AG09319 (cell line): ENCODE data around the gene SPAG5.

Experiments
- DNase-seq: peaks from one replicate; pipeline ENCODE4 v3.0.0-alpha.2; 2010; ENCODE audit warnings: low read depth; ENCODE audit errors: extremely low read depth
- TF ChIP-seq, protein P1 (sequence below): IDR thresholded peaks from 2 replicates; pipeline ENCODE4 v1.5.1; 2011; ENCODE audit warnings: low read depth, mild to moderate bottlenecking, inconsistent platforms, low read length, moderate library complexity

The SPAG5 gene

DNA sequence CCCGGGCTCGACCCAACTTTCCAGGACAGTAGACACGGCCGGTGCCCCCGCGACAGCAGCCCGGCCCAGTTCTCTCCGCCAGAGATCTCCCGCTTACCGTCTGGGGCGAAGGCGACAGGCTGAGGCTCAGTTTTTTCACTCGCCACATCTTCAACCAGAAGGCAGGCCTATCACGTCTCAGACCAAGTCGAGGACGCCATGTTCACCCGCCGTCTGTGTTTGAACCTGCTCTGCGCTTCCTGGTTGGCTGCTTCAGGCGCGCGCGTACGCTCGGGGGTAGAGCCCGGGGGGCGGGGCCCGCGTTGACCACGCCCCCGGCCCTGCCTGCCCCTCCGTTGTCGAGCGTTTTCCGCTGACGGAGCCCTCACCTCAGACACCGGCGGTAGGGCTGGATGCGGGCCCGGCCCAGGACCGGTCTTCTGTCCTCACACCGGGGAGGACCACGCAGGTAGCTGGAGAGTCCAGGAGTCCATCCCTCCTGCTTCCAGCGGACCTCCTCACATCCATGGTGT is at the start of gene SPAG5:
SPAG5 (minus strand) TSS at position 227 of the 512 bp plus-strand sequence; CDS start at position 148, 79 bp downstream.
- TF ChIP-seq, protein P1, sequence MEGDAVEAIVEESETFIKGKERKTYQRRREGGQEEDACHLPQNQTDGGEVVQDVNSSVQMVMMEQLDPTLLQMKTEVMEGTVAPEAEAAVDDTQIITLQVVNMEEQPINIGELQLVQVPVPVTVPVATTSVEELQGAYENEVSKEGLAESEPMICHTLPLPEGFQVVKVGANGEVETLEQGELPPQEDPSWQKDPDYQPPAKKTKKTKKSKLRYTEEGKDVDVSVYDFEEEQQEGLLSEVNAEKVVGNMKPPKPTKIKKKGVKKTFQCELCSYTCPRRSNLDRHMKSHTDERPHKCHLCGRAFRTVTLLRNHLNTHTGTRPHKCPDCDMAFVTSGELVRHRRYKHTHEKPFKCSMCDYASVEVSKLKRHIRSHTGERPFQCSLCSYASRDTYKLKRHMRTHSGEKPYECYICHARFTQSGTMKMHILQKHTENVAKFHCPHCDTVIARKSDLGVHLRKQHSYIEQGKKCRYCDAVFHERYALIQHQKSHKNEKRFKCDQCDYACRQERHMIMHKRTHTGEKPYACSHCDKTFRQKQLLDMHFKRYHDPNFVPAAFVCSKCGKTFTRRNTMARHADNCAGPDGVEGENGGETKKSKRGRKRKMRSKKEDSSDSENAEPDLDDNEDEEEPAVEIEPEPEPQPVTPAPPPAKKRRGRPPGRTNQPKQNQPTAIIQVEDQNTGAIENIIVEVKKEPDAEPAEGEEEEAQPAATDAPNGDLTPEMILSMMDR, result no peak
- DNase-seq, result peak; percentile 55

GRCh38 chr17:28646039-28646754 is 47.4 kb upstream of the SPAG5 start:
- TF ChIP-seq, protein P1, result no peak

GRCh38 chr17:28645576-28645939 is 46.7 kb upstream of the SPAG5 start:
- no peak for DNase-seq
- TF ChIP-seq, protein P1, result no peak

More at GRCh38 chr17:28646039-28646754, 47.4 kb upstream of the SPAG5 start:
- DNase-seq, result no peak

DNA sequence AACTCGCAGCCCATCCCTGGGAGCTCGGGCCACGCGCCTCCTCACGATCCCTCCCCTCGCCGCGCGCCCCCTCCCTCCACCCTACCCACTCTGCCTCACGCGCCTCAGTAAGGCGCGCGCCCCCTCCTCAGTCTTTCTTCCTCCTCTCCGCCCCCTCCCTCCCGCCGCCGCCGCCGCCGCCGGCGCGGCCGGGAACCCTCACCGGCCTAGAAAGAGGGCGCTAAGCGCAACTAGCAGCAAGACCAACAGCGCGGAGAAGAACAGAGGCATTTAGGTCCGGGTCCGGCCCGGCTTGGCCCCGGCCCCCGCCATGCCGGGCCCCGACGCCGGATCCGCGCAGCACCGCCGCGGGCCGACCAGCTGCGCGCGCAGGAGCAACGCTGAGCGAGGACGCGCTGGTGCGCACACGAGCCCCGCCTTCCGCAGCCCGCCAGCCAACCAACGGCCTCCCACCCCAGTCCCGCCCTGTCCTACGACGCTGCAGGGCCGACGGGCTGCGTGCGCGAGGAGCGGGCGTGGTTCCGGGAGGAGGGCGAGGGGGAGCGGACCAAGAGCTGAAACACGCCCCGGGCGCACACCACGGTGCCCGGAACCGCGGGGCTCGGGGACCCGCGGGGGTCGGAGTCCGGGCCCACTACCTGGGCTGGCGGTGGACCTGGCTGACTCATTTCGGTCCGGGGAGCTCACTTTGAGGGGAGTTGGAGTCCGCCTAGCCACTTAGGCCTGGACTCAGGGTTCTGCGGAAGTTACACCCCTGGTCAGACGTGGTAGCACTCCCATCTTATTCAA is 46.2 kb upstream of the SPAG5 start, which contains the start of gene BLTP2:
BLTP2 (minus strand) TSS at position 372 of the 789 bp plus-strand sequence; CDS start at position 270, 102 bp downstream.
- DNase-seq, result peak; percentile 86
- TF ChIP-seq, protein P1, result no peak

DNA sequence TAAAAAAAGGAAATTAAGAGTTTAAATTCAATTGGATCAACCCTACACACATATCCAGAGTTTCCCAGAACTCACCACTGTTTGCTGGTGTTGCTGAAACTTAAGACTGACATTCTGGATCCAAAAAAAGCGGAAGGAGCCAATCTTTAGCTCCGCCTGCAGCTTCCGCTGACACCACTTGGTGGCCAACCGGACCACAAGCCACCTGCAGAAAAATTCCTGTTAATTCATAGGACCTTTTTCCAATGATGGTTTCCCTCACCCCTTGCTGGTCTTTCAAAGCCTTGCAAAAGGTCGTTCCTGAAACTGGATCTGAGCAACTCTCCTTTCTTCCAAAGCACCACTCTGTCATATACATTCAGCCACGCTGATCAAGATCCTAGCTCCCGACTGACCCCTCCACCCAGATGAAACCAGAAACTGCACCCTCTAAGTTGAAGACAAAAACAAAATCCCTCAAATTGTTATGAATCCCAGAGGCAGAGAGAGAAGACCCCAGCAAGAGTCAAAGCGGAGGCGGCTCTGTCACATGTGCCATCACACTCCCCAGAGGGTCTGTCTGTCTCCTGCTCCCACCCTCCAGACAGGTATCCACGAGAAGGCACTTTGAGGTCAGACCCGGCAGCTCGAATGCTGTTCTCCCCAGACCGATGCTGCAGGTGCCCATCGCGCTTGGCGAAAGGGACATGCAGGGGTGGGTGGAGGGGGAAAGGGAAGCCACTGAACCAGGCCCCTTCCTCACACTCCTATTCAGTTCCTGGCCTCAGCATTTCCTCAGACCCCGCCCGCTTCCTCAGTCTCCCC is 45.4 kb upstream of the SPAG5 start:
- TF ChIP-seq, protein P1, result peak; percentile 33
- DNase-seq, result no peak

DNA sequence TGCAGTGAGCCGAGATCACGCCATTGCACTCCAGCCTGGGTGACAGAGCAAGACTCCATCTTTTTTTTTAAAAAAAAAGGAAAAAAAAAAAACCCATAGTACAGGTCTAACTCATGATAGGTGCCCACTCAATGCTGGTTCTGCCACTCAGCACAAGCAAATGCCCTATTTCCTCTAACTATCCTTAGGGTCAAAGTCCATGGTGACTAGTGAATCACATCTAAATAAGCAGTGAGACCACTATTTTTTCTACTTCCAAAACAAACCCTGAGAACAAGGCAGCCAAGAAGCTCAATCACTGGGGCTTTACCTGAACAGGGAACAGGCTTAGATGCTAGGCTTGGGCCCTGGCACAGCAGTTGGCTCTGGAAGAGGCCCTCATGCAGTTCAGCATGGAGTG is 42.8 kb upstream of the SPAG5 start:
- TF ChIP-seq, protein P1, result no peak
- no peak for DNase-seq
